ENCODE data around the gene DNAH7.

- TF ChIP-seq, protein P1, sequence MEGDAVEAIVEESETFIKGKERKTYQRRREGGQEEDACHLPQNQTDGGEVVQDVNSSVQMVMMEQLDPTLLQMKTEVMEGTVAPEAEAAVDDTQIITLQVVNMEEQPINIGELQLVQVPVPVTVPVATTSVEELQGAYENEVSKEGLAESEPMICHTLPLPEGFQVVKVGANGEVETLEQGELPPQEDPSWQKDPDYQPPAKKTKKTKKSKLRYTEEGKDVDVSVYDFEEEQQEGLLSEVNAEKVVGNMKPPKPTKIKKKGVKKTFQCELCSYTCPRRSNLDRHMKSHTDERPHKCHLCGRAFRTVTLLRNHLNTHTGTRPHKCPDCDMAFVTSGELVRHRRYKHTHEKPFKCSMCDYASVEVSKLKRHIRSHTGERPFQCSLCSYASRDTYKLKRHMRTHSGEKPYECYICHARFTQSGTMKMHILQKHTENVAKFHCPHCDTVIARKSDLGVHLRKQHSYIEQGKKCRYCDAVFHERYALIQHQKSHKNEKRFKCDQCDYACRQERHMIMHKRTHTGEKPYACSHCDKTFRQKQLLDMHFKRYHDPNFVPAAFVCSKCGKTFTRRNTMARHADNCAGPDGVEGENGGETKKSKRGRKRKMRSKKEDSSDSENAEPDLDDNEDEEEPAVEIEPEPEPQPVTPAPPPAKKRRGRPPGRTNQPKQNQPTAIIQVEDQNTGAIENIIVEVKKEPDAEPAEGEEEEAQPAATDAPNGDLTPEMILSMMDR (IDR thresholded peaks at IDR 0.05), result no peak
- TF ChIP-seq POLR2A (IDR thresholded peaks at IDR 0.05) (no peak), EP300 (IDR thresholded peaks at IDR 0.05) (no peak)
These were observed 336.1 kb downstream of the DNAH7 start for GRCh38 chr2:195732574-195732973.

Measured in tibial nerve (tissue), 4 donors.